ENCODE results near the gene FAM20A.

Gene FAM20A

DNA sequence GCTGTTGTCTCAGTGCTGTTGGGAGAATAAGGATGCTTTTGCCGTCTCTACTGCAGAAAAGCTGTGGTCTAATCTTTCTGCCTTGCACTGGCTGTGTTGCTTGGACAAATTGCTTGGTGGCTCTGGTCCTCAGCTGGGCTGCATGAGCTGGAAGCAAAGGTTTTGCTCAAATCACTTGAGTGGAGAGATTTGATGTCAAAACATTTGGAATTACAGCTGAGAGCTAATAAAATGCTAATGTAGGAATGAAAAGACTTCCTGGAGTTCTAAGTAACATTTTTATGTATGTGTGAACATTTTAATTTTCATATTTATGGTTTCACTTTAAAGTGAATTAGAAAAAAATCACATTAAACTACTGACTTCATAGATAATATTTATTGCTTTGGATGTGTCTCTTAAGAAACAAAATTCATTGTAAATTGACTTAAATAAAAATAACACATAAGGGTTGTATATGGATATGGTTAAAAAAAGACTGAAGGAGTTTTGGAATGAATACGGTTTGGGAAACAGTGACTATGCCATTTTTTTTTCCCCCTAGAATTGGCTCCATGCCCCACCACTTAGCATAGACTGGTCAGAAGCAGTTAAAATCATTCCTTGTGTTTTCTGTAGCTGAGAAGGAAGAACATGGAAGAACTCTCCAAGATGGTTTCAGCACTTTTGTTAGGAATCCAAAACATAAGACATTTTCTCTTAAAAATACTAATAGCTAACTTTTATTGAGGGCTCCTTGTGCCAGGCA, 39.2 kb upstream of the FAM20A start:
- DNase-seq: no peak
- Histone ChIP-seq H3K9me3 (no peaks in the 10 kb centered on the region), H3K36me3 (no peaks in the 10 kb centered on the region), H3K27me3 (peaks cover 31% of the 10 kb centered on the region), H3K4me1 (no peaks in the 10 kb centered on the region; the same call in 1 of the 2 replicates), H3K4me3 (ENCODE audit: low read depth, low read length) (no peak overlapping the region)
- TF ChIP-seq, protein P1, sequence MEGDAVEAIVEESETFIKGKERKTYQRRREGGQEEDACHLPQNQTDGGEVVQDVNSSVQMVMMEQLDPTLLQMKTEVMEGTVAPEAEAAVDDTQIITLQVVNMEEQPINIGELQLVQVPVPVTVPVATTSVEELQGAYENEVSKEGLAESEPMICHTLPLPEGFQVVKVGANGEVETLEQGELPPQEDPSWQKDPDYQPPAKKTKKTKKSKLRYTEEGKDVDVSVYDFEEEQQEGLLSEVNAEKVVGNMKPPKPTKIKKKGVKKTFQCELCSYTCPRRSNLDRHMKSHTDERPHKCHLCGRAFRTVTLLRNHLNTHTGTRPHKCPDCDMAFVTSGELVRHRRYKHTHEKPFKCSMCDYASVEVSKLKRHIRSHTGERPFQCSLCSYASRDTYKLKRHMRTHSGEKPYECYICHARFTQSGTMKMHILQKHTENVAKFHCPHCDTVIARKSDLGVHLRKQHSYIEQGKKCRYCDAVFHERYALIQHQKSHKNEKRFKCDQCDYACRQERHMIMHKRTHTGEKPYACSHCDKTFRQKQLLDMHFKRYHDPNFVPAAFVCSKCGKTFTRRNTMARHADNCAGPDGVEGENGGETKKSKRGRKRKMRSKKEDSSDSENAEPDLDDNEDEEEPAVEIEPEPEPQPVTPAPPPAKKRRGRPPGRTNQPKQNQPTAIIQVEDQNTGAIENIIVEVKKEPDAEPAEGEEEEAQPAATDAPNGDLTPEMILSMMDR (IDR thresholded peaks at IDR 0.05; ENCODE audit: low read depth, low read length): no peak

DNA sequence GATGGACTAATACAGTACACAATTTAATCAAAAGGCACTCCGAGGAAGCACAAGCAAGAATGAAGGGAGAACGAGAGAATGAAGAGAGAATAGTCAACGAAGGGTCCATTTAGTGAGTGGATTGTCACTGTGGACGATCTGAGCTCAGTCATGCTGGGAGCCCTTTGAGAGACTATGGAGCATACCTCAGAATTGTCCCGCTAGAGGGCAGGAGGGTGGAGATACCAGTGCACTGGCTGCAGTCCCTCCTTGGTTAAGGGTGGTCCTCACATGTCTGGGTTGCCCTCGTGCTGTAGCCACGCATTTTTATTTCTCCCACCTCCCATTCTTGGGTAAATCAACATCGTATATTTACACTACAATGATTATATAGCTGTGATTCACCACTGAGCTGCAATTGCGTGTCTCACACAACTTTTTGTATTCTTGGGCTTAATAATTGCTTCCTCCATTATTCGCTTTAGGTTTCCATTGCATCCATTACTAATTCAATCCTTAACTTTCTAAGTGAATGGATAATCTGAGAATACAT, 33.2 kb upstream of the FAM20A start:
- no peaks in the 10 kb centered on the region for H3K36me3 ChIP-seq
- peak; percentile 10 for DNase-seq
- no peak overlapping the region for H3K4me3 ChIP-seq (ENCODE audit: low read depth, low read length)
- TF ChIP-seq, protein P1 (IDR thresholded peaks at IDR 0.05; ENCODE audit: low read depth, low read length): 0 out of 2 replicates have a peak, but pooled peaks have one; percentile 12
- H3K4me1 ChIP-seq: no peaks in the 10 kb centered on the region; the same call in 1 of the 2 replicates
- no peaks in the 10 kb centered on the region for H3K9me3 ChIP-seq
- no peaks in the 10 kb centered on the region; the same call in 1 of the 2 replicates for H3K27me3 ChIP-seq

- Histone ChIP-seq H3K27me3 (peaks cover 4% of the 10 kb centered on the region; the same call in 1 of the 2 replicates), H3K36me3 (no peaks in the 10 kb centered on the region), H3K4me3 (ENCODE audit: low read depth, low read length) (no peak overlapping the region), H3K9me3 (no peaks in the 10 kb centered on the region), H3K4me1 (no peaks in the 10 kb centered on the region)
- DNase-seq: no peak
- TF ChIP-seq, protein P1 (IDR thresholded peaks at IDR 0.05; ENCODE audit: low read depth, low read length): no peak
Observed at GRCh38 chr17:68628576-68628957, 27.4 kb upstream of the FAM20A start.

DNA sequence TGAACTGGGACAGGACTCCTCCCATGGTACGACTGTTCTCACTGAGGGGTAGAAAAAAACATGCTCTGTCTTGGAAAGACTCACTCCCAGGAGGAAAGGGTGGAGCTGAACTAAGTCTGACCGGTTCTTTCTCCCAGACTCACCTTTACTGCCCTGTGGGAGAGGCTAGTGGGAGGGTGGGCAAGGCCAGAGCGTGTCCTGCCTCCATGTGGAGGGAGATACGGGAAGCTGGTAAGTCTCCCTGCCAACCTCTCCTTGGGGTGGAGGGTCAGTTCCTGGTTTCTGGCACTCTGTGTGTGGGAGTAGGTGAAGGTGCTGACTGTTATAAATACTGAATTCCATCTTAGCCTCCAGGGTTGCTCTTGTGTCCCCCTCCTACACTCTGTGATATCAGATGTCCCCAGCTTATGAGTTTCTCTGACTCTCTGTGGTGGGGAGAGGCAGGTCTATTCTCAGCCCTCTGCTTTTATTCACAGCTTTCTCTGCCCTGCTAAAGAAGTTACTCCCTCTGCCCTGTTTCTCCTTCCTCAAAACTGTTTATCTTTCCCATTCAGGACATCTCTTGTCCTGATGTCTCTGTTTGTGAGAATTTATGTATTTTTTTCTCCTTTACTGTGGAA, 26.9 kb upstream of the FAM20A start:
- H3K36me3 ChIP-seq: no peaks in the 10 kb centered on the region
- H3K27me3 ChIP-seq: peaks cover 4% of the 10 kb centered on the region; the same call in 1 of the 2 replicates
- H3K9me3 ChIP-seq: no peaks in the 10 kb centered on the region
- no peak for DNase-seq
- TF ChIP-seq, protein P1 (IDR thresholded peaks at IDR 0.05; ENCODE audit: low read depth, low read length): no peak
- H3K4me1 ChIP-seq: no peaks in the 10 kb centered on the region
- H3K4me3 ChIP-seq (ENCODE audit: low read depth, low read length): no peak overlapping the region

- TF ChIP-seq, protein P1 (IDR thresholded peaks at IDR 0.05; ENCODE audit: low read depth, low read length): no peak
Observed at GRCh38 chr17:68624381-68624780, 23.2 kb upstream of the FAM20A start.

More at GRCh38 chr17:68624381-68624780, 23.2 kb upstream of the FAM20A start:
- no peak for DNase-seq
- Histone ChIP-seq H3K9me3 (no peaks in the 10 kb centered on the region), H3K4me3 (ENCODE audit: low read depth, low read length) (no peak overlapping the region), H3K4me1 (no peaks in the 10 kb centered on the region), H3K27me3 (peaks cover 4% of the 10 kb centered on the region; the same call in 1 of the 2 replicates), H3K36me3 (no peaks in the 10 kb centered on the region)

Measured in BE2C (cell line).